ENCODE data around the gene POU2AF1.
A peak's percentile ranks its signal among the peaks of the same experiment; 100 is the strongest.

POU2AF1 gene

GRCh38 chr11:111378861-111379601 lies at the start of gene POU2AF1:
Gene POU2AF1 (minus strand): TSS chr11:111379275. CDS start chr11:111379177, 98 bp downstream.
- TF ChIP-seq Cebpa-rat (IDR thresholded peaks at IDR 0.05) = no peak
- Histone ChIP-seq H3K36me3 (peaks cover 9% of the 10 kb centered on the region; the same call in 1 of the 2 replicates), H4K20me1 (no peaks in the 10 kb centered on the region), H3K27ac (peak within 1 kb of the TSS; percentile 100), H3K4me2 (peak within 1 kb of the TSS; percentile 88), H3K27me3 (no peaks in the 10 kb centered on the region), H3K4me1 (peaks cover 77% of the 10 kb centered on the region), H3K4me3 (peak within 1 kb of the TSS; percentile 69), H3K9ac (peak within 1 kb of the TSS; percentile 96), H3K9me3 (0 out of 2 replicates have a peak, but pooled peaks cover 4% of the 10 kb centered on the region)

GRCh38 chr11:111428113-111428876 lies 49.2 kb upstream of the POU2AF1 start:
- Histone ChIP-seq H3K9ac (peak overlapping the region; percentile 51), H4K20me1 (no peaks in the 10 kb centered on the region), H3K36me3 (no peaks in the 10 kb centered on the region), H3K27ac (peak overlapping the region; percentile 73), H3K9me3 (no peaks in the 10 kb centered on the region), H3K4me1 (peaks cover 74% of the 10 kb centered on the region), H3K4me2 (peak overlapping the region; percentile 79), H3K27me3 (no peaks in the 10 kb centered on the region), H3K4me3 (no peak overlapping the region)
- no peak for TF ChIP-seq Cebpa-rat (IDR thresholded peaks at IDR 0.05)

- Histone ChIP-seq H3K27me3 (no peaks in the 10 kb centered on the region), H3K9ac (peak overlapping the region; percentile 51), H3K4me3 (peak overlapping the region; percentile 26; the same call in 1 of the 2 replicates), H4K20me1 (no peaks in the 10 kb centered on the region), H3K4me2 (peak overlapping the region; percentile 79), H3K36me3 (no peaks in the 10 kb centered on the region), H3K27ac (peak overlapping the region; percentile 73), H3K4me1 (peaks cover 82% of the 10 kb centered on the region), H3K9me3 (no peaks in the 10 kb centered on the region)
- TF ChIP-seq Cebpa-rat (IDR thresholded peaks at IDR 0.05) = no peak
Measured at GRCh38 chr11:111427471-111427912, 48.4 kb upstream of the POU2AF1 start.

- Histone ChIP-seq H3K36me3 (no peaks in the 10 kb centered on the region), H3K4me3 (no peak overlapping the region), H3K4me2 (peak overlapping the region; percentile 79), H3K9me3 (no peaks in the 10 kb centered on the region), H4K20me1 (no peaks in the 10 kb centered on the region), H3K9ac (no peak overlapping the region), H3K27me3 (no peaks in the 10 kb centered on the region), H3K27ac (peak overlapping the region; percentile 73), H3K4me1 (peaks cover 91% of the 10 kb centered on the region)
- no peak for TF ChIP-seq Cebpa-rat (IDR thresholded peaks at IDR 0.05)
Measured at GRCh38 chr11:111426617-111427016, 47.5 kb upstream of the POU2AF1 start.

GRCh38 chr11:111423250-111423615 lies 44.2 kb upstream of the POU2AF1 start:
- 0 out of 2 replicates have a peak overlapping the region, but pooled peaks have one; percentile 18 for H3K27ac ChIP-seq
- no peaks in the 10 kb centered on the region for H3K27me3 ChIP-seq
- peak overlapping the region; percentile 91; the same call in 1 of the 2 replicates for H3K4me2 ChIP-seq
- no peaks in the 10 kb centered on the region for H3K36me3 ChIP-seq
- no peak for TF ChIP-seq Cebpa-rat (IDR thresholded peaks at IDR 0.05)
- H3K4me1 ChIP-seq = peaks cover 98% of the 10 kb centered on the region
- H3K9ac ChIP-seq = no peak overlapping the region
- no peaks in the 10 kb centered on the region for H4K20me1 ChIP-seq
- no peaks in the 10 kb centered on the region; the same call in 1 of the 2 replicates for H3K9me3 ChIP-seq
- no peak overlapping the region for H3K4me3 ChIP-seq

- Histone ChIP-seq H3K36me3 (no peaks in the 10 kb centered on the region), H3K4me3 (no peak overlapping the region), H3K4me1 (peaks cover 98% of the 10 kb centered on the region), H3K27me3 (no peaks in the 10 kb centered on the region), H3K27ac (peak overlapping the region; percentile 95), H3K9me3 (no peaks in the 10 kb centered on the region; the same call in 1 of the 2 replicates), H4K20me1 (no peaks in the 10 kb centered on the region), H3K4me2 (peak overlapping the region; percentile 91), H3K9ac (peak overlapping the region; percentile 21; the same call in 1 of the 2 replicates)
- TF ChIP-seq Cebpa-rat (IDR thresholded peaks at IDR 0.05) = no peak
Measured at GRCh38 chr11:111422494-111423249, 43.6 kb upstream of the POU2AF1 start.

GRCh38 chr11:111421251-111421650 lies 42.2 kb upstream of the POU2AF1 start:
- H3K4me1 ChIP-seq = peaks cover 98% of the 10 kb centered on the region
- peak overlapping the region; percentile 95 for H3K27ac ChIP-seq
- H3K27me3 ChIP-seq = no peaks in the 10 kb centered on the region

GRCh38 chr11:111419641-111420327 lies 40.7 kb upstream of the POU2AF1 start:
- Histone ChIP-seq H3K27me3 (no peaks in the 10 kb centered on the region), H4K20me1 (no peaks in the 10 kb centered on the region), H3K4me2 (peak overlapping the region; percentile 91), H3K36me3 (no peaks in the 10 kb centered on the region), H3K4me1 (peaks cover 98% of the 10 kb centered on the region), H3K4me3 (peak overlapping the region; percentile 3), H3K27ac (peak overlapping the region; percentile 95), H3K9ac (no peak overlapping the region), H3K9me3 (no peaks in the 10 kb centered on the region; the same call in 1 of the 2 replicates)
- no peak for TF ChIP-seq Cebpa-rat (IDR thresholded peaks at IDR 0.05)

More at GRCh38 chr11:111421251-111421650, 42.2 kb upstream of the POU2AF1 start:
- Histone ChIP-seq H3K9ac (peak overlapping the region; percentile 15; the same call in 1 of the 2 replicates), H3K36me3 (no peaks in the 10 kb centered on the region), H3K9me3 (no peaks in the 10 kb centered on the region; the same call in 1 of the 2 replicates), H3K4me2 (peak overlapping the region; percentile 91), H3K4me3 (no peak overlapping the region), H4K20me1 (no peaks in the 10 kb centered on the region)
- TF ChIP-seq Cebpa-rat (IDR thresholded peaks at IDR 0.05) = no peak
